ENCODE results near the gene HOXD8.

Gene HOXD8

GRCh38 chr2:176160986-176161824, 31.7 kb downstream of the HOXD8 start:
- no peak for DNase-seq

DNA sequence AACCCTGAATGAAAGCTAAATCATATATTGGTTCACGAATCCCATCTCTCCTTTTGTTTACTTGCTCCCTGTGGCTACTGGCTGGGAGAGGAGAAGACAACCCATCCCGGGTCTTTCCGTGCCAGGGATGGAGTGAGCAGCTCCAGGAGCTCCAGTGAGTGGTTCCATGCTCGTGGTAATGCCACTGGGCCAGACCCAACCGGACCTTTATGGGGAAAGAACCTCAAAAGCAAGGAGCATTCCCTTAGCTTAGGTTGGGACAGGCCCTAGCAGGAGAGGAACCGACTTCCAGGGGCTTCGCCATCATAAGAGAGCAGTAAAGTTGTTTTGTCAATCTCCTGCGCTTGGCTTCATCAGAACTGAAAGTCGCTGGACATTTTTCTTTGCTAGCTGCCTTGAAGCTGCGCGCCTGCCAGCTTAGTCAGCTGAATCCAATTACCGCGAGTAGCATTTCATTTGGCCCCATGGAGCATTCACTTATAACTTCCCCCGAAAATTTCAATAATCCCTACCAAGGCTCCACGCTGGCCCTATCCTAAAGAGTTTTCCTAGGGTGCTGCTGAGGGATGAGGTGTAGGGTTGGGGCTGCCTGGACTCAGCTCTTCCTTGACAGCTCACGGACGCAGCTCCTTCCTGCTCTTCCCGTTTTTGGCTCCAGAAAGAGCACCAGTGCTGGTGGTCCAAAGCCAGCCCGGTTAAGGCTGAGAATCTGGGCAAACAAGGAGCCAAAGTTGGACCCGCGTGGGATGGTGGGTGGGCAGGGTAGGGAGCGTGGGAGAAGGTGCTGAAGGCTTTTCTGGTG, 32.5 kb downstream of the HOXD8 start:
- DNase-seq, result no peak

DNA sequence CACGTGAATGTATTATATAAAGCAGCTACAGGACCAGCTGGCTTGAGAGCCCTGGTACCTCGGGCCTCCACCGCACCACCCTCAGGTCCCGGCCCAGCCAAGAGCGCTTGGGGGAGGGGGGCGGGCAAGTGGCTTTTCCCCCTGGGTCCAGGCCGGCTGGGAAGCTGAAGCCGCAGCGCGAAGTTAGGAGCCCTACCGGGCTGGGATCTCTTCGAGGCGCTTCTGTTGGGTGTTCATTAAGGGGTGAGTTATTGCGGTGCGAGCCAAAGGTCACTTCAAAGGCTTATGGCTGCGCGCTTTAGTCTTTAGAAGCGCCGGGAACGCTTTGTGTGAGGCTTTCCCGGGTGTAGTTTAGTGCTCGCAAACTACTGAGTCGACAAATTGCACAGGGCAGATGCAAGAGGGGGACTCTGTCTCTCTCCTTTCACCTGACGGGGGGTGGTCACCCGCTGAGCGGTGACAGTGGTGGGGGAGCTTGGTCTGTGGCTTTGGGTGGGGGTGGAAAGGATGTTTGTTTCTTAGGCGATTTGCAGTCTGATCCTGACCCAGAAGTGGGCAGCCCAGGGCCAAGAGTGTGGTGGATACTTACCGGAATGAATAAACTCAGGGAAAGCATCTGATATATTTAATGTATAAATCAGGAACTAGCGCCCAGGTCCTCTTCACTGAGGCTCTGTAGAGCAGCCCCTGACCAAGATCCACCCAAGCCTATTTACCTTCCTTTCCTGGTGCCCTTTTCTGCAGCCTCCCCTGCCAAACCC, 33.6 kb downstream of the HOXD8 start:
- DNase-seq, result no peak

DNA sequence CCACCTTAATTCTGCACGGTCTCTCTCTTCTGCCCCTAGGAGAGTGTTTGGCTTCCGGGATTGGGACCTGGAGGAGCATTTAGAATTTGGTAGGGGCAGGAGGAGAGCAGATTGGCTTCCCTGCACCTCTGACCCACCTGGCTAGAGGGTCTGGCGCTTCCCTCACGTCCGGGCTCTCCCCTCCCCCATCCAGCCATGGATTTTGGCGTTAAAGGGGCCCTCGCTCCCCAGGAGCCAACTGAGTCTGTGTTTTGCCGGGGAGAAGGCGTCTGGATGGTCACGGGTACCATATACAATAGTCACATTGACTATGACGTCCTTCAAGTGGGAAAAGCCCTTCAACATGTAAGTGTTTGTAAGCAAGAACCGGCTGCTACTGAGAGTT, 34.2 kb downstream of the HOXD8 start:
- no peak for DNase-seq

GRCh38 chr2:176164201-176164600, 34.7 kb downstream of the HOXD8 start:
- no peak for DNase-seq

DNA sequence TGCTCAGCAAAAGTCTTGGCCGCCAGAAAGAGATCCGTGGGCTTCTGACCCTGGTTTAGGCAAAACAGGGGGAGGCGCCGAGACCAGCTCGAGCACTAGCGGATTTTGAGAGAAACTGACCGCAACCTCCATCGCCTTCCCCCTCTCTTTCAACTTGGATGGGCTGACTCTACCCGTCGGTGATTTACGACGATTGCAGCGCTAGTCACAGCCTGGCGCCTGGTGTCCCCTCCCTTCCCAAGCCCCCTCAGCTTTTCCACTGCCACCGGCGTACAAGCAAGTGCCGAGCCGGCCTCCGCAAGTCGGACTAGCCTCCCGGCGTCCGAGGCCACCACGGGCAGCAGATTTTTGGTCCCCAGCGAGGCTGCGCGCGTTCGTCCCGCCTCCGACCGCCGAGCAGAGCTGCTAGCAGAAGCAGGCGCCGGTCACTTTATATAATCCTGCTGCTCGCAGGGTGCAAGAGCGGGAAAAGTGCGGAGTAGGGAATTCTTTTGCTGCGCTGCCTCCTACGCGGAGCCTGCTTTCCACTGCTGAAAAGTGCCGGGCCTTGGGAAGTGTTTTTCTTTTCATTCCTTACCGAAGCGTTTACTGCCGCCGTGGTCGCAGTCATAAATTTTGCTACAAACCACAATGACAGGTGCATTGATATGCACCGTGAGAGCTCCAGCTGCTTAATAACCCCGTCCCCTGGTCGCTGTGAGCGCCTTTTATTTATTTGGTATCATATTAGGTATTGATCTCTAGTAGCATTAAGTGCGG, 35.3 kb downstream of the HOXD8 start:
- DNase-seq, result no peak

- no peak for DNase-seq
Measured at GRCh38 chr2:176165370-176166050, 36.0 kb downstream of the HOXD8 start.

- no peak for DNase-seq
Measured at GRCh38 chr2:176166272-176166671, 36.8 kb downstream of the HOXD8 start.

- DNase-seq, result no peak
Measured at GRCh38 chr2:176167398-176167797, 37.9 kb downstream of the HOXD8 start.

DNA sequence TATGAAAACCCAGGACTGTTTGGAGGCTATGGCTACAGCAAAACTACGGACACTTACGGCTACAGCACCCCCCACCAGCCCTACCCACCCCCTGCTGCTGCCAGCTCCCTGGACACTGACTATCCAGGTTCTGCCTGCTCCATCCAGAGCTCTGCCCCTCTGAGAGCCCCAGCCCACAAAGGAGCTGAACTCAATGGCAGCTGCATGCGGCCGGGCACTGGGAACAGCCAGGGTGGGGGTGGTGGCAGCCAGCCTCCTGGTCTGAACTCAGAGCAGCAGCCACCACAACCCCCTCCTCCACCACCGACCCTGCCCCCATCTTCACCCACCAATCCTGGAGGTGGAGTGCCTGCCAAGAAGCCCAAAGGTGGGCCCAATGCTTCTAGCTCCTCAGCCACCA, 39.7 kb downstream of the HOXD8 start:
- no peak for DNase-seq

DNA sequence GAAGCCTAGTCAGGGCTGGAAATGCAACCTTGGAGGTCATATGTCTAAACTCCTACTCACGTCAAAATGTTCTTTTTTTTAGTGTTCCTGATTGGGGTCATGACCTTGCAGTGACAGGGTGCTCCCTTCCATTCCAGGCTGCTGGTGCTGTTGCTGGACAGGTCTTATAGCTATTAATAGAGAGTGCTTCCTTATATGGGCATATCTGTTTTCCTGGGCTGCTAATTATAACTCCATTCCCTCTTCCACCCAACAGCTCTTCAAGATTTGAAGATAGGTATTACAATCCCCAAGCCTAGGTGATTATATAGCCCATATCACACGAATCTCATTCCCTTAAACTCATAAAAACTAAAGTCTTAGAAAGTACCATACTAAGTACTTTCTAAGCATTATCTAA, 40.2 kb downstream of the HOXD8 start:
- no peak for DNase-seq

- DNase-seq, result no peak
Measured at GRCh38 chr2:176170602-176171305, 41.2 kb downstream of the HOXD8 start.

GRCh38 chr2:176171351-176172006, 42.0 kb downstream of the HOXD8 start:
- no peak for DNase-seq

DNA sequence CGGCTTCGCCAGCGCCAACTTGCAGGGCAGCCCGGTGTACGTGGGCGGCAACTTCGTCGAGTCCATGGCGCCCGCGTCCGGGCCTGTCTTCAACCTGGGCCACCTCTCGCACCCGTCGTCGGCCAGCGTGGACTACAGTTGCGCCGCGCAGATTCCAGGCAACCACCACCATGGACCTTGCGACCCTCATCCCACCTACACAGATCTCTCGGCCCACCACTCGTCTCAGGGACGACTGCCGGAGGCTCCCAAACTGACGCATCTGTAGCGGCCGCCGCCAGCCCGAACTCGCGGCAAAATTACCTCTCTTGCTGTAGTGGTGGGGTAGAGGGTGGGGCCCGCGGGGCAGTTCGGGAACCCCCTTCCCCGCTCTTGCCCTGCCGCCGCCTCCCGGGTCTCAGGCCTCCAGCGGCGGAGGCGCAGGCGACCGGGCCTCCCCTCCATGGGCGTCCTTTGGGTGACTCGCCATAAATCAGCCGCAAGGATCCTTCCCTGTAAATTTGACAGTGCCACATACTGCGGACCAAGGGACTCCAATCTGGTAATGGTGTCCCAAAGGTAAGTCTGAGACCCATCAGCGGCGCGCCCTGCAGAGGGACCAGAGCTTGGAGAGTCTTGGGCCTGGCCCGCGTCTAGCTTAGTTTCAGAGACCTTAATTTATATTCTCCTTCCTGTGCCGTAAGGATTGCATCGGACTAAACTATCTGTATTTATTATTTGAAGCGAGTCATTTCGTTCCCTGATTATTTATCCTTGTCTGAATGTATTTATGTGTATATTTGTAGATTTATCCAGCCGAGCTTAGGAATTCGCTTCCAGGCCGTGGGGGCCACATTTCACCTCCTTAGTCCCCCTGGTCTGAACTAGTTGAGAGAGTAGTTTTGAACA, 42.7 kb downstream of the HOXD8 start:
- DNase-seq, result no peak

GRCh38 chr2:176172895-176173566, 43.5 kb downstream of the HOXD8 start:
- no peak for DNase-seq

DNA sequence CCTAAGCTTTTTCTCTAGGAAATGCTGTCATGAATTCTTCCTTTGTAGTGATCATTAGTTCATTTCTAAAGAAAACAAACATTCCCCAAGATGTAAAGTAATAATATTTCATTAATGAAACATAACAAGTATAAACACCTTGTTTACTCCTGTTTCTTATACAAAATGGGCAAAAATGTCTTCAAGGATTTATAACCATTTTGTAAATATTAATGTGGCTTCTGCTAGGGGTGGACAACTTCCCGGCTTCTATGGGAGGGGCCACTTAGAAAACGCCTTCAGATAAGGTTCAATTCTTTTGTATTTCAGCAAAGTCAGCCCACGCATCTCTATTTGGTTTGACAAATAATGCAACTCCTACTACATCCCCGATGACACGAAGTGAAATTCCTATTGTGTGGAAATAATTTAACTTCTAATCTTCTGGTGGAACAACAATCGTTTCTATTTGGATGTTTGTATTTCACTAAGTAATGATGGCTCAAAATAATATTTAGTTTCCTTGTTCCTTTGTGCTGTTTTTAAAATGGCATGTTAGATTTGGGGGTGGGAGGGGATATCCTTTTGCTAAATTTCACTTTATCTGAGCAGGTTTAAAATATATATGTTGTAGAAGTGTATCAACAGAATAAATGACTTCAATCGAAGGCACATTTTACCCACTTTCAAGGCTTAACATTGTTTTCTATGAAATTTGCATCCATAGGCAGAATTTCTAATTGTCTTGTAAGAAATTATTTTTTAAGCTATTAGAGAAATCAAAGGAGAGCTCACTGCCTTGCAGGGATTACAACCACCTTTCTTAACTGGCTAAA, 44.3 kb downstream of the HOXD8 start:
- no peak for DNase-seq

DNA sequence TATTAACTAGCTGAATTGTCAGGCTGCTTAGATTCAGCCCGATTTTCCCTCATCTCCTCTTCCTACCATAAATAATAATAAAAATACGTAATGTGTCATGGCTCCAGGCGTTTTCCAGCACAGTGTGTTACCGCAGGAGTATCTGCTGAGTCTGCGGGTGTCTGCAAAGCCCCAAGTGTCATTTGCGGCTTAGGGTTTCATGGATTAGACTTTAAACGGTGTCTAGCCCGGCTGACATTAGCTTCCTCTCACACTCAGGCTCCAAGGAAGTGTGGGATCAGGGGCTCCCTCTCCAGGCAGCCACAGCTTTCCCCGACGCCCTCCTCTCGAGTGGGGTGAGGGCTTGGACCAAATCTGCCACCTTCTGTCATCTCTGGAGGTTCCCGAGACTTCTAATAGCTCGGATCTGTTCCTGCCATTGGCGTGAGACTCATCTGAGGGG, 44.9 kb downstream of the HOXD8 start:
- no peak for DNase-seq
